SU-DHL-6 (cell line): ENCODE measurements around the gene FBXO41.

Experiments used
- H2AFZ ChIP-seq: fragments of 200-600 bp; sonication (generic); 2 replicates; pipeline ENCODE4 v1.6.1; 2014; ENCODE audit warnings: low read depth, mild to moderate bottlenecking, moderate library complexity, mixed read lengths, antibody characterized with exemption, low read length; ENCODE audit not compliant: severe bottlenecking
- H3F3A ChIP-seq: fragments of 200-600 bp; shearing (Covaris generic); 2 replicates; pipeline ENCODE4 v1.6.0; 2016; ENCODE audit warnings: antibody characterized with exemption, mild to moderate bottlenecking; ENCODE audit not compliant: insufficient read depth
- H3K27ac ChIP-seq: fragments of 200-600 bp; sonication (generic); 2 replicates; pipeline ENCODE4 v1.5.1; 2016; ENCODE audit warnings: low read depth, mild to moderate bottlenecking, low read length, moderate library complexity, mixed read lengths
- H3K27me3 ChIP-seq: fragments of 200-600 bp; sonication (generic), shearing (Covaris generic); 2 replicates; pipeline ENCODE4 v1.6.0; 2014; ENCODE audit warnings: mild to moderate bottlenecking, low read length
- H3K36me3 ChIP-seq: fragments of 200-600 bp; sonication (generic); 2 replicates; pipeline ENCODE4 v1.6.1; 2014; ENCODE audit warnings: mild to moderate bottlenecking, low read length, mixed read lengths
- H3K4me2 ChIP-seq: fragments of 300-600, 200-600 bp; shearing (Covaris generic), sonication (generic); 2 replicates; pipeline ENCODE4 v1.6.0; 2014; ENCODE audit warnings: low read length, low read depth, mild to moderate bottlenecking; ENCODE audit not compliant: poor library complexity, severe bottlenecking
- H3K4me3 ChIP-seq: fragments of 200-600 bp; sonication (generic); 2 replicates; pipeline ENCODE4 v1.5.1; 2014; ENCODE audit warnings: antibody characterized with exemption, low read length, mild to moderate bottlenecking, mixed read lengths; ENCODE audit not compliant: insufficient read depth, poor library complexity, severe bottlenecking
- H3K79me2 ChIP-seq: fragments of 200-600 bp; sonication (generic); 2 replicates; pipeline ENCODE4 v1.6.1; 2014; ENCODE audit warnings: mild to moderate bottlenecking, low read length, moderate library complexity; ENCODE audit not compliant: insufficient read depth
- H3K9ac ChIP-seq: fragments of 200-600 bp; sonication (generic); 2 replicates; pipeline ENCODE4 v1.7.0; 2014; ENCODE audit warnings: mild to moderate bottlenecking, low read length
- H3K9me2 ChIP-seq: fragments of 200-600 bp; sonication (generic); replicated peaks from 2 replicates; pipeline ENCODE4 v1.6.1; 2014; ENCODE audit warnings: low read length; ENCODE audit not compliant: insufficient read depth
- H3K9me3 ChIP-seq: fragments of 200-600 bp; sonication (generic); 2 replicates; pipeline ENCODE4 v1.6.1; 2014; ENCODE audit warnings: low read length, mixed read lengths; ENCODE audit not compliant: insufficient read depth
- H4K20me1 ChIP-seq: fragments of 200-600 bp; sonication (generic); 2 replicates; pipeline ENCODE4 v1.6.1; 2014; ENCODE audit warnings: low read depth, mild to moderate bottlenecking, antibody characterized with exemption, low read length, moderate library complexity, mixed read lengths
- CTCF ChIP-seq: fragments of 200-600 bp; sonication (generic); IDR thresholded peaks from one replicate; pipeline ENCODE4 v1.5.1; 2017; ENCODE audit warnings: antibody characterized with exemption, mild to moderate bottlenecking, low read length, moderate library complexity; ENCODE audit not compliant: insufficient read depth, poor library complexity, severe bottlenecking
- EZH2phosphoT487 ChIP-seq: fragments of 200-600 bp; sonication (generic), shearing (Covaris generic); conservative IDR thresholded peaks from 2 replicates; pipeline ENCODE4 v1.6.1; 2018; ENCODE audit warnings: mild to moderate bottlenecking, antibody characterized with exemption, low read length, moderate library complexity, mixed read lengths

FBXO41 gene

GRCh38 chr2:73217826-73218225 lies 66.5 kb downstream of the FBXO41 start:
- Histone ChIP-seq H3K4me3 (no peak overlapping the region), H3K4me2 (no peak overlapping the region), H4K20me1 (no peaks in the 10 kb centered on the region), H3K9me3 (no peaks in the 10 kb centered on the region), H3K9ac (no peak overlapping the region), H3K9me2 (no peaks in the 10 kb centered on the region), H3K79me2 (peaks cover 43% of the 10 kb centered on the region), H3K27me3 (no peaks in the 10 kb centered on the region), H3K36me3 (no peaks in the 10 kb centered on the region), H3K27ac (no peak overlapping the region), H2AFZ (no peak overlapping the region), H3F3A (no peaks in the 10 kb centered on the region)
- TF ChIP-seq CTCF (no peak), EZH2phosphoT487 (no peak)

GRCh38 chr2:73217160-73217559 lies 67.1 kb downstream of the FBXO41 start:
- Histone ChIP-seq H3K79me2 (peaks cover 43% of the 10 kb centered on the region), H3K4me2 (no peak overlapping the region), H2AFZ (no peak overlapping the region), H3F3A (no peaks in the 10 kb centered on the region), H3K27ac (no peak overlapping the region), H3K27me3 (no peaks in the 10 kb centered on the region), H3K4me3 (no peak overlapping the region), H4K20me1 (no peaks in the 10 kb centered on the region), H3K9ac (no peak overlapping the region), H3K9me3 (no peaks in the 10 kb centered on the region), H3K36me3 (no peaks in the 10 kb centered on the region), H3K9me2 (no peaks in the 10 kb centered on the region)
- no peak for TF ChIP-seq CTCF
- TF ChIP-seq EZH2phosphoT487 = no peak

- Histone ChIP-seq H3K9ac (peak overlapping the region; percentile 72), H3K4me2 (peak overlapping the region; percentile 87), H3F3A (no peaks in the 10 kb centered on the region), H3K79me2 (peaks cover 43% of the 10 kb centered on the region), H3K27ac (no peak overlapping the region; the same call in 1 of the 2 replicates), H3K9me2 (no peaks in the 10 kb centered on the region), H3K4me3 (peak overlapping the region; percentile 62), H4K20me1 (no peaks in the 10 kb centered on the region), H3K27me3 (no peaks in the 10 kb centered on the region), H3K36me3 (no peaks in the 10 kb centered on the region), H3K9me3 (no peaks in the 10 kb centered on the region), H2AFZ (no peak overlapping the region)
- no peak for TF ChIP-seq CTCF
- TF ChIP-seq EZH2phosphoT487 = no peak
Measured at GRCh38 chr2:73215254-73215653, 69.0 kb downstream of the FBXO41 start.
